GM19438 (cell line): ENCODE results near the gene RNF169.
"Not testable (repeated sequence)": the region's sequence is repeated elsewhere in the genome, so short reads cannot be mapped to it uniquely, and the experiment has no call there.

Experiments
- ATAC-seq: cut with Tn5 transposase; IDR thresholded peaks from one replicate; pipeline ENCODE4 v1.9.1; 2021; ENCODE audit warnings: low read depth; ENCODE audit not compliant: unreplicated experiment

Gene RNF169

GRCh38 chr11:74819400-74819799, 70.8 kb downstream of the RNF169 start:
- ATAC-seq: no peak

DNA sequence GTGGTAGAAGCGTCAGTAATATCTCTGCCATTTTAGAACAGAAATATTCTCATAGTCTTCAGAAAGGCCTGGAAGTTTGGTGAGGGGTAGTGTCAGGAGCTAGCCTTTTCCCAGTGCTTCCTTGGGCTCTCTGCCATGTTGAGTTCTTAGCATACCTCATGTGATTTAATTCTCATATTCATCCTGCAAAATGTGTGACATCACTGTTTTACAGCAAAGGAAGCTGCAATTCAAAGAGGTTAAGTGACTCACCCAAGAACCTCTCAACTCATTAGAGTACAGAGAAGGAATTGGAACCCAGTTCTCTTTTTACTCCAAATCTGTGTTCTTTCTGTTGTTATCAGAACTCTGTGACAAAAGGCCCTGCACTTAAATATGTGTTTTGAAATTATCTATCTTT, 72.1 kb downstream of the RNF169 start:
- ATAC-seq: no peak

GRCh38 chr11:74822170-74822569, 73.5 kb downstream of the RNF169 start:
- no peak for ATAC-seq

- no peak for ATAC-seq
Observed at GRCh38 chr11:74824285-74824982, 75.8 kb downstream of the RNF169 start.

GRCh38 chr11:74825596-74825995, 76.9 kb downstream of the RNF169 start:
- ATAC-seq: not testable (repeated sequence)

DNA sequence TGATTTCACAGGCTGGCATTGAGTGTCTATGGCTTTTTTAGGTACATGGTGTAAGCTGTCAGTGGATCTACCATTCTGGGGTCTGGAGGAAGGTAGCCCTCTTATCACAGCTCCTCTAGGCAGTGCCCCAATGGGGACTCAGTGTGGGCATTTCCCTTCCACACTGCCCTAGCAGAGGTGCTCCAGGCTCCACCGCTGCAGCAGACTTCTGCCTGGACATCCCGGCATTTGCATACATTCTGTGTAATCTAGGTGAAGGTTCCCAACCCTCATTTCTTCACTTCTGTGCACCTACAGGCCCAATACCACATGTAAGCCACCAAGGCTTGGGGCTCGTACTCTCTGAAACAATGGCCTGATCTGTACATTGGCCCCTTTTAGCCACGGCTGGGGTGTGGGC, 78.3 kb downstream of the RNF169 start:
- ATAC-seq: no peak

GRCh38 chr11:74837191-74837590, 88.5 kb downstream of the RNF169 start:
- ATAC-seq: no peak

- no peak for ATAC-seq
Observed at GRCh38 chr11:74838188-74838587, 89.5 kb downstream of the RNF169 start.

DNA sequence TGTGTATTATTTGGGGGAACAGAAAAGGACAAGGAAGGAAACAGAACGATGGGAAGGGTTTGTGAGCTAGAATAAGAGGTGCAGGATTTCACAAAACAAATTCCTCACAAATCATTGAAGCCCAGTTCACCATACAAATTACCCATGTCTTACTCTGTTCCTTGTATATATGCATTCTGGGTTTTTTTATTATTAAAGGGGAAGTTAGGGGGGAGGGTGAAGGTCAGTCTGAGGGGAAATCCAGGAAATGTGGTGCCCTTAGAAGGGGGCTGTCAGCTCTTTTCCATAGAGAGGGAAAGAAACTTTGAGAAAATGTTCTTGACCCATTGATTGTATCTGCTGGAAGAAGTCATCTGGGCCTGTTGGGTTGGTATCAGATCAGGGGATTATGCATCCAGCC, 90.8 kb downstream of the RNF169 start:
- ATAC-seq: no peak

GRCh38 chr11:74839971-74840370, 91.3 kb downstream of the RNF169 start:
- ATAC-seq: no peak

GRCh38 chr11:74840486-74840885, 91.8 kb downstream of the RNF169 start:
- no peak for ATAC-seq

DNA sequence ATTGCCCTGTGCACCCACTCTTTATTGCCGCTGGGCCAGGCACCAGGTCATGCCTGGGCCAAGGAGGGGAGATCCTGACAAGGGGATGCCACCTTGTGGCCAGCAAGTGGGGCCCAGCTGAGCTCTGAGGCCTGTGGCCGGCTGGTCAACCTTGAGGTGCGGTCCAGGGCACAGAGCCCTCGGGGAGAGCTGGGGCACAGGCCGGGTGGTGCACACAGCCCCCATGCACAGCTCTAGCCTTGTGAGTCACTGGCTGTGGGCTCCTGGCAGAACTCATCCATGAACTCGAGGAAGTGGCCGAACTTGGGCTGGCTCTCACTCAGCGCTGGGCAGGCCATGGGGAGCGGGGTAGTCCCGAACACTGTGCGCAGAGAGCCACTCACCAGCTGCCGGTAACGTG, 94.3 kb downstream of the RNF169 start:
- no peak for ATAC-seq

DNA sequence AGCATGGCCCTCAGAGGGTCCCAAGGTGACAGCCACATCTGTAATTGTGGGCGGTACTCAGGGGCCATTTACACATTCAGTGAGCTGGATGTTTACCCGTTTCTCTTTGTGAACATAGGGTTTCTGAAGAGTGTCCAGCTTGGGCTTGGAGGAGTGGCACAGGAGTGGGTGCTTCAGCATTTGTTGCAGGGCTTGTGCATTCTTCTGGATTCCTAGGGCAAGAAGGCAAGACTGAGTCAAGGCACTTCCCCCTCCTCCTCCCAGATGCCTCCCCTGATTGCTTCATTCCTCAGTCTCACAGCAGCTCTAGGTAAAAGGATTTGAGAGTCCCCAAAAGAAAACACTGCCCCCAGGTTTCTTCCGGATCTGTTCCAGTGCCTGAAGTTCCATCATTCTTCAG, 95.4 kb downstream of the RNF169 start:
- ATAC-seq: no peak

DNA sequence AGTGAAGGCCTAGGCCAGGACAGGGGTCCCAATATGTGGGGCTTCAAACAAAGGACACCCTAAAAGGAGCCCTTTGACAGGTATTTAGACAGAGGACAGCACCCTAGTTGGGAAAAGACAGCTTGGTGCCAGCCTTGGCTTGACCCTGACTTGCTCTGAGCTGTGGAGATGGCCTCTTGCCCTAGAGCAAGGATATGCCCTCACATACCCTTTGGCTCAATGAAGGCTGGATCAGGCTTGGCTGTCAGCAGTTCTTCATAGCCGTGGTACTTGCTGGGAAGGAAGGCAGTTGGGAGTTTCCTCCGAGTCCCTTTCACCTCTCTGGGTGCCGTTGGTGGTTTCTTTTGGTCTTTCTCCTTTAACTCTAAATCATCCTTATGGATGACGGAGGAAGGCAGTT, 96.2 kb downstream of the RNF169 start:
- no peak for ATAC-seq

- no peak for ATAC-seq
Observed at GRCh38 chr11:74845978-74846517, 97.4 kb downstream of the RNF169 start.

DNA sequence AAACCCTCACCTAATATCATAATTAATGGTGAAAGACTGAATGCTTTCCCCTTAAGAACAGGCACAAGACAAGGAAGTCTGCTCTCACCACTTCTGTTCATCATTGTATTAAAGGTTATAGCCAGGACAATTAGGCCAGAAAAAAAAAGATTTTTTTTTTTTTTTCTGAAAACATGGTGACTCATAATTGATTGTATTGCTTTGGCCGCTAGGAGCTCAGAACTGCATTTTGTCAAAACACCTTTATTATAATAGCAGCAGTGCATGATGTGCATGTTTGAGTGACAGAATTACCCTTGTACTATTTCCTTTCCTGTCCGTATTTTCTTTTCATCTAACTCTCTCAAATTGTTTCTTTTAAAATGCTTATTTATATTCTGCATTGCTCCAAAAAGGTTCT, 98.1 kb downstream of the RNF169 start:
- no peak for ATAC-seq

- ATAC-seq: no peak
Observed at GRCh38 chr11:74847395-74847794, 98.7 kb downstream of the RNF169 start.

DNA sequence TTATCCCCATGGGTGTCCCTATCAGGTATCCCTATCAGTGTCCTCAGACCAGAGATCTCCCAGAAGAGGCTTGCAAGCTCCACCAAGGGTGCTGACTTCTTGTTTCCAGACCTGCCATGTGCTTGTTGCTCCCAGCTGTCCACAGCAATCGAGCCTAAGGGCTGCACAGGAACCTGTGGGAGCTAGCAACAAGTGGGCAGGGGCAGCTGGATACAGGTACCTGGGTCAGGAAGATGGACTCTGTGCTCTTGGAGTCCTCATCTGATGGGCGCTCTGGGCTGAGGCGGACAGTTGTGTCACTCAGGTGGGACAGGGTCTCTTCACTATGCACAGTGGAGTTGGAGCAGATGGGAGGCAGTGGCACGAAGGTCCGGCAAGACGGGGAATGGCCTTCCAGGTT, 99.2 kb downstream of the RNF169 start:
- ATAC-seq: no peak

DNA sequence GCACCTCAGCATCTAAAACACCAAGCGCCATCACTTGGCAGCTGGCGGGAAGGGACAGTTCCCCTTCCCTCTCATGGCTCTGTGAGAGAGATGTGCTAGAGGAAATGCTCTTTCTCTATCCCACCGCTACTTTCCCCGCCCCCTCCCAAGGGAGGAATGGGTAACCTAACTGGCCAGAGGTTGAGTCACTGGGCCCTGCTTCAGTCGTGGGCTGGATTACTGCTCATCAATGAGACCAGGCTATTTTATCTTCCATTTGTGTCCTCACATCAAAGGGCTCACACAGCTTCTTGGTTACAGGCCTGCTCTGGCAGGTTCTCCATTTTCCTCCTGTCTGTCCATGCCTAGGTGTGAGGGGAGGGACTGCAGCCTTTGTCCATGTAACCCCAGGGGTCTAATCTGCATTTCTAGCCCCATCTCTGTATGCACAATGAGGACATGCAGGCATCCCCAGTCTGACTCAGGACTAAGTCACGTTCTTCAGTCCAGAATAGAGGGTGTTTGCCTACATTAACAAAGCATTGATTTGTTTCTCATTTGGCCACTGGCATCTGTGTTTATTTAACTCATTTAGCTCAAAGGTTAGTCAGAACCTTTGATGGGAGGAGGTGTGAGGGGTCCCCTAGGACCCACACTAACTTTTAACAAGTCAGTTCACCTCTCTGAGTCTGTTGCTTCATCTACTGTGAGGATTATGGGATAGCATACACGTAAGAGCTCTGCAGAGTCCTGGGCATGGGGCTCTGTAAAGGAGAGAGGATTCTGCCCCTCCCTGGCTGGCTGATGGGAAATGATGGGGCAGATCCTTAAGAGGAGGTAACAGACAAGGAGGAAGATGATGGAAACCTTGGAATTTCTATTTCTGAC, 101.1 kb downstream of the RNF169 start:
- no peak for ATAC-seq

DNA sequence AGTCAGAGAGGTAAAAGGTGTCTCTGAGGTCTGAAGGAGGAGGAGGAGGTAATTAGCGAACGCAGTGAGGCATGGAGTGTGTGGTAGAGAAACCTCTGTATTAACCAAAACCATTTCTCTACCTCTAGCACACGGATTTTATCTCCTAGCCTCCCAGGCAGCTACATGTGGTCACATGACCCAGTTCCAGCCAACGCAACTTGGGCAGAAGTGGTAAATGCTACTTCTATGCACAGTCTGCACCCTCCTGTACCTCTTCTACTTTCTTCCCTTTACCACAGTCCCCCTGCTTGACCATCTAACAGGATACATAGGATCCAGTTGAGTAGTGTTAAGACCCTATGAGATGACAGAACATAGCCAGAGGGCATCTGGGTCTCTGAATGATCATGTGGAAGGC, 104.6 kb downstream of the RNF169 start:
- ATAC-seq: no peak

DNA sequence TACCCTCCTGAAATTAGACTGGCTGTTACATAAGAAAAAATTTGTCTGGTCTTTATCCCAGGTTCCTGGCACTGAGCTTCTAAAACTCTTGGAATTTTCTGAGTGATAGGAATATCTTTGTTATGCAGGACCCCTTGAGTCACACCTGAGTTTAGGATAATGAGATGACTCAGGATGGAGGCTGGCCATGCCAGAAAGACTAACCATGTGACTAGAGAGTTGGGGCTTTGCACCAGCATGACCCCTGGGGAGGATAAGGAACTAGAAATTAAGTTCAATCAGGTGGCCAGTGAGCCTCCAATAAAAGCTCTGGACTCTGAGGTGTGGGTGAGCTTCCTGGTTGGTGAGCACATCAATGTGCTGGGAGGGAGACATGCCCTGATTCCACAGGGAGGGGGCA, 112.1 kb downstream of the RNF169 start:
- ATAC-seq: no peak

DNA sequence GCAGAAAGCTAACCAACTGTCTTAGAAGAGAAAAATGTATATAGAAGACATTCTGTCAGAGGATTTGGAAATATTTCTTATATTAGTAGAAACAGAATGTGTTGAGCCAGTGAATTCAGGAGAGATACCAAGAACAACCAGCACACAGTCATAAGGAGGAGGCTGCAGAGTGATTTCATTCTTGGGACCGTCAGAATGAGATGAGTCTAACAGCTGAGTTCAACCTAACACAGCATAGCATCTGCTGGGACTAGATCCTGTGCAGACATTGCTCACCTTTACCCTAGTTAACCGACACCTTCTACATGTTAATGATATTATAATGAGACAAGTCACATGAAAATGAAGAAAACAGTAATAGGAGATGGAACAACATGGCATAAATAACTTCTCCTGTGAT, 114.8 kb downstream of the RNF169 start:
- ATAC-seq: no peak
